RKO (cell line): ENCODE measurements around the gene IGFL1.
A peak's percentile ranks its signal among the peaks of the same experiment; 100 is the strongest.
"Not testable (repeated sequence)": the region's sequence is repeated elsewhere in the genome, so short reads cannot be mapped to it uniquely, and the experiment has no call there.

Experiments used
- DNase-seq: peaks from one replicate; pipeline ENCODE4 v3.0.0-alpha.2; 2016; ENCODE audit warnings: low spot score

Gene IGFL1

DNA sequence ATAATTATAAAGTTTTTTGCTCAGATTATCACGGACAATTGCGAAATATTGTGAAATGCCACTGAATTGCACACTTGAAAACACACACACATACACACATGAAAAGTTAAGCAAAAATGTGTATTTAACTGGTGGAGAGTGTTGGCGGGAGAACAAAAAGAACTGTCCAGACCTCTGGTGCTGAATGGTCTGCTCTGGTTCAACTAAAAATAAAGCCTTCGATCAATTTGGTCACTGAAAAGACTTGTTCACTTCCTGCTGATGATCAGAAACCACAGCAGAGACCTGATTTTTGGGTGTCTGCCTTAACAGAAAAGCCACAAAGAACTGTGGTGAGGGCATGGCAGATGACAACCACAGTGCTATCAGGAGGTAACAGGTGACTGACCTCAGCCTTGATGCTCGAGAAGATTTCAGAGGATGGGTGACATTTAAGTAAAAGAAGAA lies 4.0 kb upstream of the IGFL1 start:
- DNase-seq: peak; percentile 24

DNA sequence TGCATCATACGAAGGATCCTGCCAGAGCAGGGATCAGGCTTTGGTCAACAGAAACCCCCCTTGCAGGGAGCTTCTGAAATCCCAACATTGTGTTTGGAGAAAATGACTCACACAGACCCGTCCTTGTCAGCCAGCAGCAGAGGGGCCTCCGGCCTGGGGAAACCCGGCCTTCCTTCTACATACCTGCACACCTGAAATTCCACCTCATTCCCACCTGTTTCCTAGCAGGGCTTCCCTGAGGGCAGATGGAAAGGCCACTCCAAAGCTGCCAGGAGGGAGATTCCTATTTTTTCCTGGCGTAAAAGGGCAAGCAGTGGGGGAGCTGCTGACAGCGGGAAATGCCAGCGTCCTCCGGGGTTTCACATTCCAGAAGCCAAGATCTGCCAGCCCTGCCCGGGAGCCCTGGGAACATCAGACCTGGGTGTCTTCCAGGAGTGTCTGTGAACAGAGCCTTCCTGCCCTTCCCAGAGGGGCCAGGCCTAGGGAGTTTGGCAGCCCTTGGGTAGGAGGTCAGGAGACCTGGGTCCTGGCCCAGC lies 3.0 kb upstream of the IGFL1 start:
- DNase-seq: no peak

DNA sequence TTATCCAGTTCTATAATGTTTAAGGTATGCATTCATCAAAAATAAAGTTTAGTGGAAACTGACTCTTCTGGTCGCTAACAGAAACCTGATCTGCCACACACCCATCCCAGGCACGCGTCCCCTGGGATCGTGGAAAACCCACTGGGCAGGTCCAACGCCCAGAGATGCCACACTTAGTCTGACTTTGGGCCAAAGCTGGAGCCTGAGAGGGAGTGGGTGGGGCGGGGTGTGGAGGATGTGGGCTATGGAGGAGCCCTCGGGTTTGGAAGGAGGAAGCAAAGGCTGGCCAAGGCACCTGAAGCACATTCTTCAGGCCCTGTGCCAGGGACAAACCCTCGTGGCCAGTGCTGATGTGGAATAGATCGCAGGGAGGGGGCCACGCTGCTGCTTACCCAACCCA lies 2.5 kb downstream of the IGFL1 start:
- DNase-seq: no peak

DNA sequence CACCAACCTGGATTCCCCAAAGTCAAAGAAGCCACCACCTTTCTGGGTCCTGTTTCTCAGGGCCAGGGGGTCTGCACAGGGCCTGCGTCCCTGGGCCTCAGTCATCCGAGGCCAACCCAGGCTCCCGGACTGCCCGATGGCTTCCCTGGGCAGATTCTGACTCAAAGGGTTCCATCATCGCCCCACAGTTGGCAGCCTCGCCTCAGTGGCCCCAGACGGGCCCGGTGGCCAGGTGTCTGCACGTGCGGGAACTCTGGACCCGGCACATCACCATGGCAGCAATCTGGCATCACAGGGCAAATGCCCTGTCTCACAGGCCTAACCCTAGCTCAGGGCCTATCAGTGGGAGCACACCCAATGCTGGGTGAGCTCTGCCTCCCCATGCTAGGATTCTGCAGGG lies 2.9 kb downstream of the IGFL1 start:
- no peak for DNase-seq

DNA sequence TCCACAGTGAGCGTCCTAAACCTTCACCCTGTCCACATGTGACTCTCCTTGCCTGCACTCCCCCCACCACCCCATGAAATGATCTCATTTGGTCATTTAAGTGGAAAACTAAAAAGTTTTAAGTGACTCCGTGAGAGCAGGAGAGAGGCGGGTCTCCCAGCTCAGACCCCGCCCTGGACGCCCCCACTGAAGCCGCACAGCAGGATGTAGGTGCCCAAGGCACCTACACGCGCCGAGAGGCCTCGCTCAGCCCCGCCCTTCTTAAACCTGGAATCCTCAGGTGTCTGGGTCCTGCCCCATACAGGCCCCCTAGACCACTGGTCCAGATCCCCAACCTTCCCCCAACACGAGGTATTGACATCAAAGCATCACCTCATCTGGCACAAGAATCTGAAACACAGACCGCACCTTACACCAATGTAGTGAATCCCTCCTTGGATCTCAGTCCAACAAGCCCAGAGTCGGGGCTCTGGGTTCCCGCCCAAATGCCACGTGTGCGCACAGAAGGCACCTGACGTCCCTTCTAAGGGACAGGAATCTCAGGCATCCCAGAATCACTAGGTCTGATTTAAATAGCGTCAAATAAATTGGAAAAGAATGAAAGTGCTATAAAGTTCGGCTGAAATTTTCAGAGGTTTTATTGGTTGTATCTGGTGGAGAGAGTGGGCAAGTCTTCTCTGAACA lies 3.5 kb downstream of the IGFL1 start:
- no peak for DNase-seq

DNA sequence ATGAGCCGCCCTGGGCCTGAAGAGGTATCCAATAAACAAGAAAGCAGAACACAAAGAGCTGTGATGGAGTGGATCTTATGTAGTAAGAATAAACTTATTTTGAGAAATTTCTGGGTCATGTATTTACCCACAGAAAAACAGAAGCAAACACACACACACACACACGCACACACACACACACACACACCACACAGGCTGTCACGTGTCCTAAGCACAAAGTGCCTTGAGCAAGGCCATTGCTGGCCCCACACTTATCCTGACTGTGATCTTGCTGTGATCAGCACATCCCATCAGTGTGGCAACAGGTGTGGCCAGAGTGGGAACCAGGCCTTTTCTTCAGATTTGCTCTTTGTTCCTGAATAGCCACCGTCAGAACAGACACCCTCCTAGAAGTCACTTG lies 4.3 kb downstream of the IGFL1 start:
- DNase-seq: not testable (repeated sequence)

DNA sequence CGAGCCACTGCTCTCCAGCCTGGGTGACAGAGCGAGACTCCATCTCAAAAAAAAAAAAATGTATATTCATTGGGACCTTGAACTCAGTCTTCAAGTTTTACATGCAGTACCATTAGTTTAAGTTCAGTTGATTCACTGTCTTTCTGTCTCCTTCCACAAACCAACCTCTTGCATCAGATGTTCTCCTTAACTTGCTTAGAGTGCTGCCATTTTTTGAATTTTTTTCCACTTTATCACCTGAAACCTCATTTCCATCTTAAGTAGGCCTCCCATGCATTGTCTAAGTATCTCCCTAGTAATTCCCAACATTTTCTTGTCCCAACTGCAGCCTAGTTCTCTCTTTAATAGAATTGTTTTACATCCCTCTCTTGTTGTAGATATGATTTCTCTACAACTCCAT lies 8.6 kb downstream of the IGFL1 start:
- DNase-seq: not testable (repeated sequence)

DNA sequence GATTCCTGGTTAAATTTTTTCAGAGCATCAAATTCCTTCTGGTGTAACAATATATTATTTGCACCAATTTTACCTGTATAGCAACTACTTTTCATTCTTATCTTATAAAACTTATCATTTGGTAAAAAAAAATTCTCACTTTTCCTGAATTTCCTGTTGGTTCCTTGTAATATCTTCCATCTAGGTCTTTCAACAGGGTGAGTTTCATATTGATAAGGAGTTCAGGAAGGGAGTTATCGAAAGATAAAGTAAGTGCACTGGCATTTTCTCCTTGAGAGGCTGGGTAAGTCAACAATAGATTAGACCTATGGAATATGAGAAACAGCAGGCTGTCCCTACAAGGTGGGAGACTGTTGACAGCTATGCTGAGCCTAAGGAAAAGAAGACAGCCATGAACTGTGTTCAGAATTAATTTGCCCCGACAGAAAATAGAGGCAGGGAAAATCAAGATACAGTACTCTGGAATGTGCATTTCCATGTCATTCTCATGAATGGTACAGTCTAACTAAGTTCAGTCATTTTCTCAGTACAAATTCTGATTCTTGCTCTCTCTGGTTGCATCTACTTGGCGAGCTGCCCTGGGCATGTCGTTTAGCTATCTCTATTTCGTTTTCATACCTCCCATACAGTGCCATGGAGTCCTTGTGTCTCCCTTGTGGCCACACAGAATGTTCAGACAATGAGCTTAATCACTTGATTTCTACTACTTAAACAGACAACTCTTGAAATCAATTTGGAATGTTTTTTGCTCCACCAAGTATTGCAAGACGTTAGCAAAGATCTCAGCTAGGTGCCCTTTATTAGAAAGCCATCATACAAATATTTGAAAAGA lies 9.9 kb downstream of the IGFL1 start:
- no peak for DNase-seq

DNA sequence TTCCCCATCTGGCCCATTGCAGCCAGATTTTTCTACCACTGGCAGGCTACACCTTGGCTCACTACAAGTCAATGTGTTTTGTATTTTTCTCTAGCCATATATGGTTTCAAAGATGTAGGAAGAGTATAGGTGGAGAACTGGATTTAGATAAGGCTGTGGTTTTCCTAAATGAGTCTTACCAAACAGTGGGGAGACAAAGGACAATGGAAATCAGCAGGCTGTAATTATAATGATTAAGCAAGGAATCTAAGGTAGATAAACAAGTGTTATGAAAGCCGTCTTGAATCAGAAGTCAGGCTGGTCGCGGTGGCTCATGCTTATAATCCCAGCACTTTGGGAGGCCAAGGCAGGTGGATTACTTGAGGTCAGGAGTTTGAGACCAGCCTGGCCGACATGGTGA lies 11.2 kb downstream of the IGFL1 start:
- DNase-seq: no peak

DNA sequence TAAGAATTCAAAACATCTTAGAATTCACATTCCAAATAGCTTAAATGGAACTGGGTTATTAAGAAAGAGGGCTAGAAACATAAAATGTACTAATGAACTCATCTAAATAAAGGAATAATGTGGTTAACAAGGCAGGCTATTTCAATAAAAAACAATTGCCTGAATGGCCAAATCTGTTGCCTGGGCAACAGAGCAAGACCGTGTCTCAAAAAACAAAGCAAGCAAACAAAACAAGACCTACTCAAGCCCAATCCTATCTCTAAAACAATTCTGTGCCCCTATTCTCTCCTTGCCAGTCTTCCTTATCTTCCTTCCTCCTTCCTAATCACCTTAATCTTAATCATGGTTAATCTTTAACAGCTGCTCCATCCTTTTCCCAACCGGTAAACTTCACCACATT lies 12.1 kb downstream of the IGFL1 start:
- DNase-seq: no peak

DNA sequence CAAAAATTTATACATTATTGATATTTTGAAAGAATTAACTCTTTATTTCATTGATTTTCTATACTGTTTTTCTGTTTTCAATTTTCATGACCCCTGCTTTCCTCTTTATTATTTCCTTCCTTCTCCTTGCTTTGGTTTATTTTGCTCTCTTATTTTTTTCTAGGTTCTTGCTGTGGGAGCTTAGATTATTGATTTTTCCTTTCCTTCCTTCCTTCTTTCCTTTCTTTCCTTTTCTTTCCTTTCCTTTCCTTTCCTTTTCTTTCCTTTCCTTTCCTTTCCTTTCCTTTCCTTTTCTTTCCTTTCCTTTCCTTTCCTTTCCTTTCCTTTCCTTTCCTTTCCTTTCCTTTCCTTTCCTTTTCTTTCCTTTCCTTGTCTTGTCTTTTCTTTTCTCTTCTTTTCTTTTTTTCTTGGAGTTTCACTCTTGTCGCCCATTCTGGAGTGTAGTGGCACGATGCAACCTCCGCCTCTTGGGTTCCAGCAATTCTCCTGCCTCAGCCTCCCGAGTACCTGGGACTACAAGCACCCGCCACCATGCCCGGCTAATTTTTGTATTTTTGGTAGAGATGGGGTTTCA lies 13.6 kb downstream of the IGFL1 start:
- DNase-seq: not testable (repeated sequence)

DNA sequence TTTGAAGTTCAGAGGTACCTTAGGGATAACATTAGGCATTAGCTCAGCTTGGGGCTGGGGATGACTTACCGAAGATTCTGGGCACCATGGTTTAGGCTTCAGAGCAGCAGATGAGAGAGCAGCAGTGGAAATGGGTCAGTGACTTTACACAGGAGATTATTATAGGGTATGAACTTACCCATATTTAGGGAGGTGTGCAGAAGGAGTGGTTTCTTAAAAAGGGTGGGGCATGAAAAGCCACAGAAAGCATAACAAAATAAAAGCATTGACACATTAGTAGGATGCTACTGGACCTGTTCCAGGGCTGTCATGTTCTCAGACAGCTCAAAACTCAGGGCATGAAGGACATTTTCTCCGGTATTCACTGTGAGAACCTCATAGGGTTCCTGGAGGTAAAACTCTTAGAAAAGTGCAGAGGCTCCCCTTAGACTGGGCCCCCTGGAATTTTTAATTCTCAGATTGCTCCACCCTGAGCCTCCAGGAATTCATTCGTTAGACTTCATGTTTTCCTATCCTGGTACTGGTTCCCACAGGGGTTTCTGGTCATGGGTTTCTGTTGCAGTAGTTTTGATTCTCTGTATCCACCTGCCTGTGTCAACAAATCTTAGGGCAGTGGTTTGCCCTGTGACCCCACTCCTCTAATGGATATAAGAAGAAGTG lies 20.7 kb downstream of the IGFL1 start:
- DNase-seq: no peak

DNA sequence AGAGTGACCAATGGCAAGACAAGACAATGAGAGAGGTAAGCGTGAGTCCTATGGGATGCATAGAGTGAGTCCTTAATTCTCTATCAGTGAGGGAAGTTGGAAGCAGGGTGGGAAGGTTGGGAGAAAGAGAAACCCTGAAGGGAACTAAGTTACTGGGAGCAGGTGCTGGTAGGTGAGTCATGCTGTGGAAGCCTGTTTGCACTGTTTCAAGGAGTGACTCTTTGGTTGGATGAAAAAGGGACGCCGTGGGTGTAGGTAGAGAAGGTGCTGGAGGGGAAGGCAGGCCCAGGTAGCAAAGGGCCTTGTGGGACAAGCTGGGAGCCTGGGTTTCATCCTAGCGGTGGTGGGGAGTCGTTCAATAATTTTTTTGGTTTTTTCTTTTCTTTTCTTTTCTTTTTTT lies 21.9 kb downstream of the IGFL1 start:
- DNase-seq: no peak

DNA sequence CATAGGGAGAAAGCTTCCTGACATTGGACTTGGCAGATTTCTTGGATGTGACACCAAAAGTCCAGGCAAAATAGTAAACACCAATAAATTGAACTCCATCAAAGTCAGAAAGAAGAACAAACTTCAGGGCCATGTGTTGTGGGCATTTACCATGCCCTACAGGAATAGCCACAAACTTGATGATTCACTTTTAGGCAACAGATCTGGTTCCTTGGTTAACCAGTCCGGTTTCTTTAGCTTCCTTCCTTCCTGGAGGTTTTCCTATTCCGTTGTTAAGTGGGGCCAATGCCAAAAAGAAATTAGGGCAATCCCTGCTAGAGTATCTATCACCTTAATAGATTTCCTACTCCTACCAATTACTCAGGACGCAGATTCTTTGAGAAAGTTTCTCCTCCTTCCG lies 25.2 kb downstream of the IGFL1 start:
- no peak for DNase-seq

DNA sequence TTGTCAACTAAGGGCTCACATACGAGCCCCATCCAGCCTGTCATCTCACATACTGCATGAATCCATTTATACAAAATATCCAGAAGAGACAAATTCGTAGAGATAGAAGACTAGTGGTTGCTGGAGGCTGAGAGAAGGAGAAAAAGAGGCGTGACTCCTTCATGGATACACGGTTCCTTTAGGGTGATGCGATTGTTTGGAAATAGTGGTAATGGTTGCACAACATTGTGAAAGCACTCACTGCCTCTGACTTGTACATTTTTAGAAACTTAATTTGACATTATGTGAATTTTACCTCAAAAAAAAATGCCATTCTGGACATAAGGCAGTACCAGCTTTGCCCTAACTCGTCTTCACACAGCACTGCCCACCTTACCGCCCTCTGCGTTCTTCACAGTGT lies 27.3 kb downstream of the IGFL1 start:
- DNase-seq: no peak

DNA sequence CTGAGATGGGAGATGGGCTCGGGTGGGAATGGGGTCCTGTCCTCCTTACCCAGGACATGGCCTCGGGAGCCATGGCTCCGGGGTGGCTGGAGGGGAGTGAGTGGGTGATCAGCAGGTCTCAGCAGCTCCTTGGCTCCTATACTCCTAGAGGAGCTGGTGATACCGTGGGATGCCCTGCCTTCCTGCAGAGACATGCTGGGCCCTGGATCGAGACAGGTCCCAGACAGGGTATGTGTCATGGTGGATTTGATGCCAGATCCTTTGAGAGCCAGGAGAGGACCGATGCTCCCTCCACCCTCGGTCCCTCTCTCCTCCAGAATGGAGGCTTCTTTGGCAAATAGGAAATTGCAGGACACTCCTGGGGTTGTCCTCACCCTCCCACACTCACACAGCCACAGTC lies 32.0 kb downstream of the IGFL1 start:
- not testable (repeated sequence) for DNase-seq

DNA sequence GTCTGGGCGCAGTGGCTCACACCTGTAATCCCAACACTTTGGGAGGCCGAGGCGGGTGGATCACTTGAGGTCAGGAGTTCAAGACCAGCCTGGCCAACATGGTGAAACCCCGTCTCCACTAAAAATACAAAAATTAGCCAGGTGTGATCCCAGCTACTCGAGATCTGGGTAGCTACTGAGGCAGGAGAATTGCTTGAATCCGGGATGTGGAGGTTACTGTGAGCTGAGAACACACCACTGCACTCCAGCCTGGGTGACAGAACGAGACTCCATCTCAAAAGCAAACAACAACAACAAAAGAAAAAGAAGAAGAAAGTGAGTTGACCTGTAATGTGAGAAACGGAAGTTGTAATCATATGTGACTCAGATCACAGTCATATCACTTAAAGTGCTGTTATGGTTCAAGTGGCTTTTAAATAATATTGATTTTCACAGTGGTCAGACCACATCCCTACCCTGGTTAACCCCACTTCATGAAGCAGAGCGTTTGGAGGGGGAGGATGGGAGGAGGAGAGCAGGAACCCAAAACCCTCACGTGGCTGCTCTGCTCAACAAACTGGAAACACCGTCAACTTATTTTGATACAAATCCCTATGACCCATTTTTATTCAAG lies 33.2 kb downstream of the IGFL1 start:
- DNase-seq: peak; percentile 83

DNA sequence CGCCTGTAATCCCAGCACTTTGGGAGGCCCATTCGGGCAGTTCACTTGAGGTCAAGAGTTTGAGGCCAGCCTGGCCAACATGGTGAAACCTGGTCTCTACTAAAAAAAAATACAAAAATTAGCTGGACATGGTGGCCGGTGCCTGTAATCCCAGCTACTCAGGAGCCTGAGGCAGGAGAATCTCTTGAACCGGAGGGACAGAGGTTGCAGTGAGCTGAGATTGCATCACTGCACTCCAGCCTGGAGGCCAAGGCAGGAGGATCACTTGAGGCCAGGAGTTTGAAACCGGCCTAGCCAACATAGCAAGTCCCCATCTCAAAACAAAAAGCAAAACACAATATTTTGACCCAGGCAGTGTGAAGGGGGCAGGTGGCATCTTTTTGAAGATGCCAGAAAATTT lies 35.3 kb downstream of the IGFL1 start:
- not testable (repeated sequence) for DNase-seq

DNA sequence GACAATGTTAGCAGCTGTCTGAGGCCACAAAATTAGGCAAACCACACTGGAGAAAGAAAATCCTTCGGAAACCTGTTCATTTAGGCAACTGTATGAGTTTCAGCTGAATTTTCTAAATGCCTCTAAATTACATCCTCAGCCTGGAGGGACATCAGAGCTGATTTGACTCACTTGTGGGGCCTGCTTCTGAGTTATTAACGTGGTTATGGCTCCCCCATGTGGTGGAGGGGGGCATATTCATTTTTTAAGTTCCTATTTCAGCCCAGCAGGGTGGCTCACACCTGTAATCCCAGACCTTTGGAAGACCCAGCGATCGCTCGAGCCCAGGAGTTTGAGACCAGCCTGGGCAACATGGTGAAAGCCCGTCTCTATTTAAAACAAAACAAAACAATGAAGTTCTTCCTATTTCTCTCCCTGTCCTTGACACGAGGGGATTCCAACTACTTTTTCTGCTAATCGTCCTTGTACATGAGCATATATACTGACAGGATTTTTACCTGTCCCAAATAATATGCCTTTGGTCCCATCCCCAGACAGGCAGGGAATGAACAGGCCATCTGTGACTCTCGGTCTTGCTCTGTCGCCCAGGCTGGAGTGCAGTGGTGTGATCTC lies 35.8 kb downstream of the IGFL1 start:
- DNase-seq: peak; percentile 85

DNA sequence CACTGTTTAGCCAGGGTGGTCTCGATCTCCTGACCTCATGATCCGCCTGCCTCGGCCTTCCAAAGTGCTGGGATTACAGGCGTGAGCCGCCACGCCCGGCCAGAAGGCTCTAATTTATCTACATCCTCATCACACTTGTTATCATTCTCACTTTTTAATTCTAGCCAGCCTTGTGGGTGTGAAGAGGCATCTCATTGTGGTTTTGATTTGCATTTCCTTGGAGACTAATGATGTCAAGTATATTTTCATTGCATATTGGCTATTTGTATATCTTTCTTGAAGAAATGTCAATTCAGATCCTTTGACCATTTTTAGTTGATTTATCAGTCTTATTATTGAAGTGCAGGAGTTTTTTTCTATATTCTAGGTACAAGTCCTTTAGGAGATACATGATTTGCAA lies 39.6 kb downstream of the IGFL1 start:
- DNase-seq: no peak

DNA sequence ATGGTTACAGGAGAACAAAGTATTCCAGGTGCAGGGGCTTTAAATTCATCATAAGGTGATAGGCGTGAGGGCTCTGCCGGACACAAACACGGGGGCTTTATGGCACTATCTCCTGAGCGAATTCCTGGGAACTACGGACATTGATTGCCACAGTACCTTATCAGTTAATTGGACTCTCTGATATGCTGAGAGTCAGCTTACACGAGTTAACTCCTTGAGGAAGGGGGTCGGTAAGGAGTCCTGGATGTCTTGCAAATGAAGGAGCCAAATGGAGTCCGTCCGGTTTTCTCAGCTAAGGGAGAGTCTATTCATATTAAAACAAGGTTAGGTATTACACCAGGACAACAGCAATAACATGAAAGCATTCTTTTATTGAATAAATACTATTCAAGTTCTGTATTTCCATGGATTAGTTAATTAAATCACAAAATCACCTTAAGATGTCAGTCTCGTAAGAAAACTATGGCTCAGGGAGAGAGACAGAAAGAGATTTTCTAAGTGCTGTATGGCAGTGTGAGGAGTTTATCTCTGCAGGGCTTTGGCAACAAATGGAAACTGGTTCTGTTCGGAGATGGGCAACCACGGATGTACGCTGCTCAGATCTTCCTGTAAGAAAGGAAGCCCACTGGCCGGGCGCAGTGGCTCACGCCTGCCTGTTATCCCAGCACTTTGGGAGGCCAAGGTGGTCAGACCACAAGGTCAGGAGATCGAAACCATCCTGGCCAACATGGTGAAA lies 41.1 kb downstream of the IGFL1 start:
- no peak for DNase-seq
